ENCODE results near the gene ZNF639. TPM values are rescaled to one million over a fixed set of nuclear protein-coding genes. Genes with fewer than 3 reads are reported as not detected.
A peak's percentile ranks its signal among the peaks of the same experiment; 100 is the strongest.

The ZNF639 gene
- total and polyA plus RNA-seq, 10 of the 15 experiments (the other 5 are each of a cell fraction or from before 2014, with no cell fraction given) = 16.3 to 61.2 (median 35.3) TPM

DNA sequence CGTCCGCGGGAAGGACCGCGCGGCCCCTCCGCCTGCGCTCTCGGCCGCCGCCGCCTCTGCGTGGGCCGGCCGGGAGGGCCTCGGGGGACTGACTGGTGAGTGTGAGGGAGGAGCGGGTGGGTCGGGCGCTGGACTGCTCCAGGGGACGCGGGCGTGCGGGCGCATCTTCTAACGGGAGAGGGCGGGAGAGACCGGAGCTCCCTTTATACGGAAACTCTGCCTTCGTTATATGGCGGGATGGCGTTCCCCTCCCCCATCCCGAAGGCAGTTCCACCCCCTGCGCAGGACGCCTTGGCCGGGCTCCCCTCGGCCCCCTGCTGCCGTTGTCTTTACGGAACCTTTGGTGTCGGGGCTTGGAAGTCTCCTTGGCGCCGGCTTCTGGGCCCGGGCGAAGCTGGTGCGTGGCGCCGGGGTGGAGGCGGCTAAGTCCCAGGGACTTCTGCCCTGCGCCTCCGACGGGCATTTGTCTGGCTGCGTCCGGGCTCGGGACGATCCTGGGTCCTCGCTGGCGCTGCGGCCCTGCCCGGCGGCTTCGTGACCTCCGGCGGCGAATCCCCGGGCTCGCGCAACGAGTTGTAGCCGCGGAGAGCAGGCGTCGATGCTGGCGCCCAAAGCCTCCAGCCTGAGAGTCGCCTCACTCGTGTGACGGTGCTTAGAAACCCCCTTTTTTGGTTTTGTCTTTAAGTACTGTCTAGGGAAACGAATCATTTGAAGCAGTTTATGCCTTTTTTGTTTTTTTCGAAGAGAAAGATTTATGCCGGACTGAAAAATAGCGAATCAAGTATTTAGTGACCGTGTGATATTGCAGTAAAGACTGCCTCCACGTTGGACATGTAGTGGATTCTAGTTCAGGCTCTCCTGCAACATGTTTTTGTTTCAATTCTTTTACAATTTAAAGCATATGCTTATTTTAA, 623 bp downstream of the ZNF639 start (continued):
- TF ChIP-seq, protein P1, sequence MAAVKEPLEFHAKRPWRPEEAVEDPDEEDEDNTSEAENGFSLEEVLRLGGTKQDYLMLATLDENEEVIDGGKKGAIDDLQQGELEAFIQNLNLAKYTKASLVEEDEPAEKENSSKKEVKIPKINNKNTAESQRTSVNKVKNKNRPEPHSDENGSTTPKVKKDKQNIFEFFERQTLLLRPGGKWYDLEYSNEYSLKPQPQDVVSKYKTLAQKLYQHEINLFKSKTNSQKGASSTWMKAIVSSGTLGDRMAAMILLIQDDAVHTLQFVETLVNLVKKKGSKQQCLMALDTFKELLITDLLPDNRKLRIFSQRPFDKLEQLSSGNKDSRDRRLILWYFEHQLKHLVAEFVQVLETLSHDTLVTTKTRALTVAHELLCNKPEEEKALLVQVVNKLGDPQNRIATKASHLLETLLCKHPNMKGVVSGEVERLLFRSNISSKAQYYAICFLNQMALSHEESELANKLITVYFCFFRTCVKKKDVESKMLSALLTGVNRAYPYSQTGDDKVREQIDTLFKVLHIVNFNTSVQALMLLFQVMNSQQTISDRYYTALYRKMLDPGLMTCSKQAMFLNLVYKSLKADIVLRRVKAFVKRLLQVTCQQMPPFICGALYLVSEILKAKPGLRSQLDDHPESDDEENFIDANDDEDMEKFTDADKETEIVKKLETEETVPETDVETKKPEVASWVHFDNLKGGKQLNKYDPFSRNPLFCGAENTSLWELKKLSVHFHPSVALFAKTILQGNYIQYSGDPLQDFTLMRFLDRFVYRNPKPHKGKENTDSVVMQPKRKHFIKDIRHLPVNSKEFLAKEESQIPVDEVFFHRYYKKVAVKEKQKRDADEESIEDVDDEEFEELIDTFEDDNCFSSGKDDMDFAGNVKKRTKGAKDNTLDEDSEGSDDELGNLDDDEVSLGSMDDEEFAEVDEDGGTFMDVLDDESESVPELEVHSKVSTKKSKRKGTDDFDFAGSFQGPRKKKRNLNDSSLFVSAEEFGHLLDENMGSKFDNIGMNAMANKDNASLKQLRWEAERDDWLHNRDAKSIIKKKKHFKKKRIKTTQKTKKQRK (IDR thresholded peaks at IDR 0.05; ENCODE audit: low read depth, low read length) = no peak
- TF ChIP-seq SREBF1 (IDR thresholded peaks at IDR 0.05; ENCODE audit: low read length) = no peak
- TF ChIP-seq JUND (IDR thresholded peaks at IDR 0.05; ENCODE audit: low read depth, low read length) = no peak
- TF ChIP-seq CHD4 (IDR thresholded peaks at IDR 0.05) = no peak
- no peak for TF ChIP-seq ZBED1 (IDR thresholded peaks at IDR 0.05; ENCODE audit: borderline replicate concordance)
- no peak for TF ChIP-seq RCOR1 (conservative IDR thresholded peaks at IDR 0.05; ENCODE audit: low read depth, low read length)
- peak; percentile 67; the same call in 1 of the 2 replicates for TF ChIP-seq TAF1 (IDR thresholded peaks at IDR 0.05; ENCODE audit: borderline replicate concordance, low read depth, low read length)
- TF ChIP-seq SMARCA5 (IDR thresholded peaks at IDR 0.05) = no peak
- TF ChIP-seq MEF2B (IDR thresholded peaks at IDR 0.05; ENCODE audit: partially characterized antibody, poor library complexity, severe bottlenecking) = peak; percentile 35
- TF ChIP-seq MTA2 (IDR thresholded peaks at IDR 0.05; ENCODE audit: low read depth) = no peak
- peak; percentile 71 for TF ChIP-seq DPF2 (IDR thresholded peaks at IDR 0.05)
- no peak for TF ChIP-seq SP1 (IDR thresholded peaks at IDR 0.05; ENCODE audit: low read depth, low read length)
- no peak for TF ChIP-seq ZNF384 (IDR thresholded peaks at IDR 0.05; ENCODE audit: borderline replicate concordance, low read depth, low read length)
- TF ChIP-seq MXI1 (IDR thresholded peaks at IDR 0.05; ENCODE audit: low read depth, low read length) = 0 out of 2 replicates have a peak, but pooled peaks have one; percentile 1
- TF ChIP-seq HDAC2 (IDR thresholded peaks at IDR 0.05) = no peak
- TF ChIP-seq, protein P2, sequence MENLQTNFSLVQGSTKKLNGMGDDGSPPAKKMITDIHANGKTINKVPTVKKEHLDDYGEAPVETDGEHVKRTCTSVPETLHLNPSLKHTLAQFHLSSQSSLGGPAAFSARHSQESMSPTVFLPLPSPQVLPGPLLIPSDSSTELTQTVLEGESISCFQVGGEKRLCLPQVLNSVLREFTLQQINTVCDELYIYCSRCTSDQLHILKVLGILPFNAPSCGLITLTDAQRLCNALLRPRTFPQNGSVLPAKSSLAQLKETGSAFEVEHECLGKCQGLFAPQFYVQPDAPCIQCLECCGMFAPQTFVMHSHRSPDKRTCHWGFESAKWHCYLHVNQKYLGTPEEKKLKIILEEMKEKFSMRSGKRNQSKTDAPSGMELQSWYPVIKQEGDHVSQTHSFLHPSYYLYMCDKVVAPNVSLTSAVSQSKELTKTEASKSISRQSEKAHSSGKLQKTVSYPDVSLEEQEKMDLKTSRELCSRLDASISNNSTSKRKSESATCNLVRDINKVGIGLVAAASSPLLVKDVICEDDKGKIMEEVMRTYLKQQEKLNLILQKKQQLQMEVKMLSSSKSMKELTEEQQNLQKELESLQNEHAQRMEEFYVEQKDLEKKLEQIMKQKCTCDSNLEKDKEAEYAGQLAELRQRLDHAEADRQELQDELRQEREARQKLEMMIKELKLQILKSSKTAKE (IDR thresholded peaks at IDR 0.05; ENCODE audit: low read depth, poor library complexity, severe bottlenecking) = no peak
- TF ChIP-seq YBX1 (IDR thresholded peaks at IDR 0.05) = no peak
- TF ChIP-seq, protein P3, sequence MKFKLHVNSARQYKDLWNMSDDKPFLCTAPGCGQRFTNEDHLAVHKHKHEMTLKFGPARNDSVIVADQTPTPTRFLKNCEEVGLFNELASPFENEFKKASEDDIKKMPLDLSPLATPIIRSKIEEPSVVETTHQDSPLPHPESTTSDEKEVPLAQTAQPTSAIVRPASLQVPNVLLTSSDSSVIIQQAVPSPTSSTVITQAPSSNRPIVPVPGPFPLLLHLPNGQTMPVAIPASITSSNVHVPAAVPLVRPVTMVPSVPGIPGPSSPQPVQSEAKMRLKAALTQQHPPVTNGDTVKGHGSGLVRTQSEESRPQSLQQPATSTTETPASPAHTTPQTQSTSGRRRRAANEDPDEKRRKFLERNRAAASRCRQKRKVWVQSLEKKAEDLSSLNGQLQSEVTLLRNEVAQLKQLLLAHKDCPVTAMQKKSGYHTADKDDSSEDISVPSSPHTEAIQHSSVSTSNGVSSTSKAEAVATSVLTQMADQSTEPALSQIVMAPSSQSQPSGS (IDR thresholded peaks at IDR 0.05; ENCODE audit: low read length) = no peak; the same call in 1 of the 2 replicates
- TF ChIP-seq, protein P4, sequence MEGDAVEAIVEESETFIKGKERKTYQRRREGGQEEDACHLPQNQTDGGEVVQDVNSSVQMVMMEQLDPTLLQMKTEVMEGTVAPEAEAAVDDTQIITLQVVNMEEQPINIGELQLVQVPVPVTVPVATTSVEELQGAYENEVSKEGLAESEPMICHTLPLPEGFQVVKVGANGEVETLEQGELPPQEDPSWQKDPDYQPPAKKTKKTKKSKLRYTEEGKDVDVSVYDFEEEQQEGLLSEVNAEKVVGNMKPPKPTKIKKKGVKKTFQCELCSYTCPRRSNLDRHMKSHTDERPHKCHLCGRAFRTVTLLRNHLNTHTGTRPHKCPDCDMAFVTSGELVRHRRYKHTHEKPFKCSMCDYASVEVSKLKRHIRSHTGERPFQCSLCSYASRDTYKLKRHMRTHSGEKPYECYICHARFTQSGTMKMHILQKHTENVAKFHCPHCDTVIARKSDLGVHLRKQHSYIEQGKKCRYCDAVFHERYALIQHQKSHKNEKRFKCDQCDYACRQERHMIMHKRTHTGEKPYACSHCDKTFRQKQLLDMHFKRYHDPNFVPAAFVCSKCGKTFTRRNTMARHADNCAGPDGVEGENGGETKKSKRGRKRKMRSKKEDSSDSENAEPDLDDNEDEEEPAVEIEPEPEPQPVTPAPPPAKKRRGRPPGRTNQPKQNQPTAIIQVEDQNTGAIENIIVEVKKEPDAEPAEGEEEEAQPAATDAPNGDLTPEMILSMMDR (IDR thresholded peaks at IDR 0.05 in 2 of 3, conservative IDR thresholded peaks at IDR 0.05 in 1 of 3; ENCODE audit: control insufficient read depth in 2 of 3, extremely low read depth in 1 of 3, insufficient read depth in 1 of 3, low read depth in 3 of 3, low read length in 3 of 3) = peak in 1 of 3 experiments; percentile 44; a peak in 2 of 6 replicates

Data from GM12878 (cell line).